BLaER1 treated with 17β-estradiol and CSF1 and Interleukin-3, amounts not matched to agents 10 nM and 100 nM (cell line): ENCODE data around the gene FTCDNL1.

Experiments used
- H3K27ac ChIP-seq, 11 experiments: shearing (Covaris generic); formaldehyde crosslinking; 2 replicates each; pipeline ENCODE4 v1.8.1; 2022
- H3K27me3 ChIP-seq, 11 experiments: shearing (Covaris generic); formaldehyde crosslinking; 2 replicates each; pipeline ENCODE4 v1.8.1; 2022
- H3K36me3 ChIP-seq, 11 experiments: shearing (Covaris generic); formaldehyde crosslinking; 2 replicates each; pipeline ENCODE4 v1.8.1; 2022
- H3K4me1 ChIP-seq, 10 experiments: shearing (Covaris generic); formaldehyde crosslinking; 2 replicates each; pipeline ENCODE4 v1.8.1; 2022
- H3K4me2 ChIP-seq, 11 experiments: shearing (Covaris generic); formaldehyde crosslinking; 2 replicates each; pipeline ENCODE4 v1.8.1; 2022
- H3K4me3 ChIP-seq, 10 experiments: shearing (Covaris generic); formaldehyde crosslinking; 2 replicates each; pipeline ENCODE4 v1.8.1; 2022
- H3K9ac ChIP-seq, 11 experiments: shearing (Covaris generic); formaldehyde crosslinking; 2 replicates each; pipeline ENCODE4 v1.8.1; 2022
- H3K9me3 ChIP-seq, 11 experiments: shearing (Covaris generic); formaldehyde crosslinking; replicated peaks in 1 of 11; 2 replicates each; pipeline ENCODE4 v1.8.1; 2022
- H4K20me1 ChIP-seq, 11 experiments: shearing (Covaris generic); formaldehyde crosslinking; 2 replicates each; pipeline ENCODE4 v1.8.1; 2022
- Cebpa-rat ChIP-seq, 11 experiments: shearing (Covaris generic); IDR thresholded peaks; 2 replicates each; pipeline ENCODE4 v1.8.1; 2022

The FTCDNL1 gene

DNA sequence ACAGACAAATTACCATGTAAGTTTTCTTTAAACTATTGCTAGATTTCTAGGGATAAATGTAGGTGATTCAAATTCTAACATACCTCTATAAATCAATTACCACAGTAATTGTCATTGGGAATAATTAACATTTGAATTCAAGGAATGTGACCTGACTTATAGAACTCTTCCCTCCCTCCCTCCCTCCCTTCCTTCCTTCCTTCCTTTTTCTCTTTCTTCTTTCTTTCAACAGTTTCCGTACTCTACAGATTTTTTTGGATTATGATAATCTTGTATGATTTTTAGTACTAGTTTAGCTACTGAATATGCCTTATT lies 18.2 kb upstream of the FTCDNL1 start:
- peaks cover 3 to 9% (median 7%) of the 10 kb centered on the region in 11 experiments for H3K9me3 ChIP-seq
- H3K27ac ChIP-seq: no peak overlapping the region
- TF ChIP-seq Cebpa-rat (IDR thresholded peaks at IDR 0.05): no peak
- H3K27me3 ChIP-seq: no peaks in the 10 kb centered on the region
- no peak overlapping the region for H3K9ac ChIP-seq
- H3K4me1 ChIP-seq: peaks cover 0 to 17% (median 6%) of the 10 kb centered on the region in 10 experiments; a peak in 10 of 20 replicates
- H3K4me3 ChIP-seq: no peak overlapping the region
- H4K20me1 ChIP-seq: no peaks in the 10 kb centered on the region
- H3K36me3 ChIP-seq: peaks cover 0 to 2% (median 0%) of the 10 kb centered on the region in 11 experiments; a peak in 1 of 22 replicates
- peak overlapping the region in 1 of 11 experiments; percentile 49; a peak in 2 of 22 replicates for H3K4me2 ChIP-seq

DNA sequence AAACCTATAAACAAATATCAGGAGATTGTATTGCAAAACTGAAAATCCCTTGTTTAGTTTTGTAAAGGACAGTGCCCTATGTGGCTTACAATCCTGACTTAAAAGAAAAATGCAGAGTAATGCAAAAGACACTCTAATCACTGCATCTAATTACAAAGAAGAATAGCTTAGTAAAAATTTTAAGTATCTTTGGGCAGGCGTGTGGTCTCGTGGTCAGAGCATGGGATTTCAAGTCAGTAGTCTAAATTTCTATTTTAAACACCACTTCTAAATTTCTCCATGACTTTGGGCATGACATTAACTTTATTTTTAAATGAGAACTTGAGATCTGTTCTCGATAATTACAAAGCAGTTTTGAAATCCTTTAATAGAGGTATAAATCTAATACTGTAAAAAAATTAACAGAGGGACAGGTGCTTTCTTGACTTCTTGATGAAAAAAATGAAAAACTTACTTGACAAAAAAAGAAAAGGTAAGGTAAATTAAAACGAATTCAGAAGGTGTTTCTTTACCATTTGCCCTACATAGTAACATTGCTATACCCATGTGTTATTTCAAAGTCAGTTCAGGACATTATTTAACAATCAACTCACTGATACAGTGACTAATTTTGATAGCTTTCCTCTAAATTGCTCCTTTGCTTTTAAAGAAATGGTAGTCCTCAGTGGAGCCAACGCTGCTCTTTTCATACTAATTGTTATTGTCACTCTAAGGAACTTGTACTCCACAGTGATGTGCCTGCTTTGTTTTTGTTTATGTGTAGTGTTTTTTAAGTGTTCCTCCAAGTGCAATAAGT lies 17.6 kb upstream of the FTCDNL1 start:
- H3K27ac ChIP-seq: no peak overlapping the region
- no peak overlapping the region for H3K4me2 ChIP-seq
- no peaks in the 10 kb centered on the region for H3K27me3 ChIP-seq
- no peak overlapping the region for H3K4me3 ChIP-seq
- no peak for TF ChIP-seq Cebpa-rat (IDR thresholded peaks at IDR 0.05)
- no peaks in the 10 kb centered on the region for H4K20me1 ChIP-seq
- no peak overlapping the region for H3K9ac ChIP-seq
- peaks cover 0 to 17% (median 6%) of the 10 kb centered on the region in 10 experiments; a peak in 10 of 20 replicates for H3K4me1 ChIP-seq
- H3K9me3 ChIP-seq: peaks cover 0 to 4% (median 1%) of the 10 kb centered on the region in 11 experiments; a peak in 10 of 22 replicates
- no peaks in the 10 kb centered on the region for H3K36me3 ChIP-seq

DNA sequence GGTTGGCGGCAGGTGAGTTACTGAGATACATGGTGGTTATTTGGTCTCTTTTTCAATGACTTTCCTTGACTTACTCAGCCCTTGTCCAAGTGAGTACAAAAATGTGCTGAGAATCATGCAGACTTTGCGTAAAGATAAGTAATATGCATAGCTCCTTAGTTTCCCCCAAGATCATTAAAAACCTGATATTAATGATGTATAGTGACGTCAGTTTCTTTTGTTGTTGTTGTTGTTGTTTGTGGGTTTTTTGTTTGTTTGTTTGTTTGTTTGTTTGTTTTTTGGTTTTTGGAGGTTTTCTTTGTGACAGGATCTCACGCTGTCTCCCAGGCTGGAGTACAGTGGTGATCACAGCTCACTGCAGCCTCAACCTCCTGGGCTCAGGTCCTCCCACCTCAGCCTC lies 14.9 kb upstream of the FTCDNL1 start:
- H3K9ac ChIP-seq: no peak overlapping the region

DNA sequence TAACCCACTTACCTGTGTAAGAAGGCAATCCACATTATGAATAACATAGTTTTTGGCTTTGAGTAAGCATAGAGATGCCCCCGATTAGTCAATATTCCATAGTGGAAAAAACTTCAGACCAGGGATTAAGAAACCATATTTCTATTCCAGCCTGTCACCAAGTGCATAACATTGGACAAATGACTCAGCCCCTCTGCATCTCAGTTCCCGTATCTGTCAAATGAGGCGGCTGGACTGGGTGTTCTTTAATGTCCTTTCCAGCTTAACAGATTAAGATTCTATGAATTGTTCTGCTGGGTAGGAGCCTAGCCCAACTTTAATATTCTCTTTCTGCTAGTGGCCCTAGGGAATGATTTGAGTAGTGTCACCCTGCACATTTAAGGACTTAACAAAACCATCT lies 11.8 kb upstream of the FTCDNL1 start:
- Histone ChIP-seq H3K9ac (no peak overlapping the region), H3K27ac (no peak overlapping the region), H4K20me1 (no peaks in the 10 kb centered on the region), H3K4me1 (no peaks in the 10 kb centered on the region), H3K4me2 (no peak overlapping the region), H3K9me3 (no peaks in the 10 kb centered on the region), H3K4me3 (no peak overlapping the region), H3K36me3 (no peaks in the 10 kb centered on the region), H3K27me3 (no peaks in the 10 kb centered on the region)
- no peak for TF ChIP-seq Cebpa-rat (IDR thresholded peaks at IDR 0.05)

More for the DNA sequence above, 14.9 kb upstream of the FTCDNL1 start:
- Histone ChIP-seq H3K36me3 (no peaks in the 10 kb centered on the region), H3K4me3 (no peak overlapping the region), H3K27ac (no peak overlapping the region), H3K4me1 (peaks cover 0 to 8% (median 2%) of the 10 kb centered on the region in 10 experiments; a peak in 6 of 20 replicates), H4K20me1 (no peaks in the 10 kb centered on the region), H3K4me2 (no peak overlapping the region), H3K27me3 (no peaks in the 10 kb centered on the region), H3K9me3 (no peaks in the 10 kb centered on the region)
- TF ChIP-seq Cebpa-rat (IDR thresholded peaks at IDR 0.05): no peak

DNA sequence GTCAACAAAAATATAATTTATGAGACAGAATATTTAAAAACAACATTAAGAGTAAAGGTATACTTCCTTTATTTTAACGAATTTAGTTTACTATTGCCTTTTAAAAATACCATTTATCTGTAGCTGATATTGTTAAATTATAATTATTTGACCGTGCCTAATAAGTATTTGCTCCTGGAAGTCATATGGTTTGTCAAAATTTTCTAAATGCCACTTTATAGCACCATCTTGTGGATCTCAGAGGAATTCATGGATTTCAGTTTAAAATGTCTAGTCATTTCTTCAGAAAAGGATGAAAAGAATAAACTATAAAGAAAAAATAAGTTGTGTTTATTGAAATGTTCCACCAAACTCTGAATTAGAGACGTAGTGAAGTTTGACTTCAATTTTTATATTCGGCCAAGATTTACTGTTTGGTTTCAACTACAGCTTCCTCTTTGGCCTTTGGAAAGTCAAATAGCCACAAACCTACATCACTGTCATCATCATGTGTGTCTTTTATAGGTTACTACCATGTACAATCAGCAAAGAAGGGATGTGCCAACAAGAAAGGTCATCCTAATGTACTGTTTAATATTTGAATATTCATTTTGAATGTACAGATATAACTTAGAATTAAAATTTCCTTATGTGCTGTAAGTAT lies 10.3 kb upstream of the FTCDNL1 start:
- Histone ChIP-seq H3K27ac (no peak overlapping the region), H3K4me1 (no peaks in the 10 kb centered on the region), H3K36me3 (no peaks in the 10 kb centered on the region), H3K9me3 (no peaks in the 10 kb centered on the region), H3K4me3 (no peak overlapping the region), H4K20me1 (no peaks in the 10 kb centered on the region), H3K4me2 (no peak overlapping the region), H3K27me3 (no peaks in the 10 kb centered on the region), H3K9ac (no peak overlapping the region)
- no peak for TF ChIP-seq Cebpa-rat (IDR thresholded peaks at IDR 0.05)

DNA sequence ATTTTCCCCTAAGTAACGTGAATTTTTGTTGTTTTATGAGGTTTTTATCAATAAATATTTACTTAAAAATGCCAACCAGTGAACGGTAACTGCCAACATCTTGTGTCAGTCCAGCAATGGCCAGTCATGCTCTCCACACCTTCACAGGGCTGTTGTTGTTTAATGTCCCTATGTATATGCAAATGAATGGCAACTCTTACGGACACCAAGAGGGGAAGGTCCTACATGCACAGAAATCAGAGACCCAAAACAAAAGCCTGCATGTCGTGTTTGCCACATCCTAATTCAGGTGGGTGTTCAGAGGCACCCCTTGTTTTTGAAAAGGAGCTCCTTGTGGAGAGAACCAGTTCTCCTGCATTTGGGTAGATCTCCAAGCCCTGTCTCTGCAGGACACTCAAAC lies 4.8 kb upstream of the FTCDNL1 start:
- no peak overlapping the region for H3K27ac ChIP-seq
- no peaks in the 10 kb centered on the region for H4K20me1 ChIP-seq
- TF ChIP-seq Cebpa-rat (IDR thresholded peaks at IDR 0.05): no peak

DNA sequence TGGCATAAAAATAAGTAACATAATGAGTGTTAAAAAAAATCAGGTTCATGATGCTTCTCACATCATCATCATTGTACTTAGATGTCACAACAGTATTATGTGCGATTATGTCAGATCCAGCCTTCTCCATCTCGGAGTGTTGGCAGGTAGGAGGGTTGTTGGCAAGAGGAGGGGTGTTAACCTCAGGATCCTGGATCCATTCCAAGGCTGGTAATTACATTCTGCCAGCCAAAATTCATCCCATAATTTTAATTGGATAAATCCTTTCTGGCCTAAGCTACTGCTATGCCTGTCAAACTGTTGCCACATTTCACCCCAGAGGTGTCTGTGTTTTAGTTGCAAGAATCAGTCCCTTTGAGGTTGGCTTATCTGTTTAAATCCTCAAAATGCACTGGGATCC lies 891 bp upstream of the FTCDNL1 start:
- peaks cover 0 to 14% (median 12%) of the 10 kb centered on the region in 11 experiments; a peak in 15 of 22 replicates for H3K27me3 ChIP-seq
- no peak for TF ChIP-seq Cebpa-rat (IDR thresholded peaks at IDR 0.05)
- H3K9me3 ChIP-seq: no peaks in the 10 kb centered on the region
- H3K36me3 ChIP-seq: no peaks in the 10 kb centered on the region
- peaks cover 0 to 14% (median 8%) of the 10 kb centered on the region in 10 experiments; a peak in 9 of 20 replicates for H3K4me1 ChIP-seq
- H3K27ac ChIP-seq: peak overlapping the region in 1 of 11 experiments; percentile 81; a peak in 1 of 22 replicates
- H3K9ac ChIP-seq: no peak overlapping the region; a peak in 1 of 22 replicates
- H3K4me3 ChIP-seq: no peak overlapping the region
- H3K4me2 ChIP-seq: peak overlapping the region in 9 of 11 experiments; percentile 74 to 95 (median 89); a peak in 12 of 22 replicates
- no peaks in the 10 kb centered on the region for H4K20me1 ChIP-seq

More for the DNA sequence above, 4.8 kb upstream of the FTCDNL1 start:
- no peak overlapping the region for H3K9ac ChIP-seq
- H3K4me3 ChIP-seq: no peak overlapping the region
- H3K36me3 ChIP-seq: no peaks in the 10 kb centered on the region
- H3K9me3 ChIP-seq: no peaks in the 10 kb centered on the region
- peaks cover 0 to 8% (median 4%) of the 10 kb centered on the region in 10 experiments; a peak in 6 of 20 replicates for H3K4me1 ChIP-seq
- peaks cover 0 to 2% (median under 1%) of the 10 kb centered on the region in 11 experiments; a peak in 8 of 22 replicates for H3K27me3 ChIP-seq
- H3K4me2 ChIP-seq: no peak overlapping the region

DNA sequence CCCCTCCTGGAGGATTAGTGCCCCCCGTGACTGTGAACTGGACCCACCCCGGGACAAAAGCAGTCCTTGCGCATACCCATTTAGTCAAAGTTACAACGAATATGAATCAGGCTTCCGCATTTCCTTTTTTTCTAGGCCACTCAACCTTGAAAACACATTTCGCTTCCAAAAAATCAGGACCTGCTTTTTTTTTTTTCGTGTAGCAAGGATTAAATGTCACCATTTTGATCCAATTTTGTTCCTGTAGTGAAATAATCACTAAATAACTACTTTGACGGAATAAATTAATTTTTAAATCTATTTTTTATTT lies 464 bp upstream of the FTCDNL1 start:
- Histone ChIP-seq H3K27me3 (peaks cover 0 to 14% (median 12%) of the 10 kb centered on the region in 11 experiments; a peak in 15 of 22 replicates), H3K9ac (peak overlapping the region; percentile 77 to 90 (median 85)), H3K27ac (peak overlapping the region; percentile 71 to 85 (median 81)), H4K20me1 (no peaks in the 10 kb centered on the region), H3K4me2 (peak overlapping the region; percentile 74 to 95 (median 91)), H3K9me3 (no peaks in the 10 kb centered on the region), H3K36me3 (no peaks in the 10 kb centered on the region), H3K4me1 (peaks cover 0 to 14% (median 8%) of the 10 kb centered on the region in 10 experiments; a peak in 9 of 20 replicates), H3K4me3 (peak overlapping the region; percentile 68 to 83 (median 79))
- no peak for TF ChIP-seq Cebpa-rat (IDR thresholded peaks at IDR 0.05)

DNA sequence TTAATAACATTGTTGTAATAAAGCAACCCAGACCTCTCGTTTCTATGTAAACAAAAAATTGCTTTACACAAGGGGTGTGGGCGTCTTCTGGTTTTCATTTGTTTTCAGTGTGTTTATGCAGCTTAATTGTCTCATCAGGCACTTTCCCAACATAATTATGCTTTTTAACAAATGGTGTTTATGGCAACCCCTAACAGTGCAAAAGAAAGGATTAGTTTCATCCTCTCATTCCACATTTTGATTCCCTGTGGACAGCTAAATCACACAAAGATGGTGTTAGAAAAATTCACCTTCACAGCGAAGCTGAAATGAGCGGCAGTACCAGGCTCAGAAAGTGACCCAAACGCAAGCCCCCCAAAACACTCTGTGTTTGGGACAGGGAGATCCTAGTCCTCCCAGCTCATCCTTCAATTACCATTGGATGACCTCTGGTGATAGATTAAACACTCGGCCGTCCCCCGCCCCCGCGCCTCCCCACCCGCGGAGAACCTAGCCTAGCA lies 724 bp downstream of the FTCDNL1 start:
- H3K4me1 ChIP-seq: peaks cover 0 to 14% (median 8%) of the 10 kb centered on the region in 10 experiments; a peak in 9 of 20 replicates
- no peaks in the 10 kb centered on the region for H3K36me3 ChIP-seq
- H4K20me1 ChIP-seq: no peaks in the 10 kb centered on the region
- peak overlapping the region; percentile 77 to 90 (median 85) for H3K9ac ChIP-seq
- TF ChIP-seq Cebpa-rat (IDR thresholded peaks at IDR 0.05): no peak
- peak overlapping the region; percentile 74 to 95 (median 91) for H3K4me2 ChIP-seq
- H3K27ac ChIP-seq: peak overlapping the region; percentile 71 to 85 (median 81); a peak in 19 of 22 replicates
- no peaks in the 10 kb centered on the region for H3K9me3 ChIP-seq
- peak overlapping the region; percentile 68 to 83 (median 79) for H3K4me3 ChIP-seq
- peaks cover 0 to 14% (median 12%) of the 10 kb centered on the region in 11 experiments; a peak in 15 of 22 replicates for H3K27me3 ChIP-seq
